ENCODE results near the gene ESYT1.

The ESYT1 gene

GRCh38 chr12:56155256-56155845 is 27.3 kb downstream of the ESYT1 start:
- TF ChIP-seq, protein P1, sequence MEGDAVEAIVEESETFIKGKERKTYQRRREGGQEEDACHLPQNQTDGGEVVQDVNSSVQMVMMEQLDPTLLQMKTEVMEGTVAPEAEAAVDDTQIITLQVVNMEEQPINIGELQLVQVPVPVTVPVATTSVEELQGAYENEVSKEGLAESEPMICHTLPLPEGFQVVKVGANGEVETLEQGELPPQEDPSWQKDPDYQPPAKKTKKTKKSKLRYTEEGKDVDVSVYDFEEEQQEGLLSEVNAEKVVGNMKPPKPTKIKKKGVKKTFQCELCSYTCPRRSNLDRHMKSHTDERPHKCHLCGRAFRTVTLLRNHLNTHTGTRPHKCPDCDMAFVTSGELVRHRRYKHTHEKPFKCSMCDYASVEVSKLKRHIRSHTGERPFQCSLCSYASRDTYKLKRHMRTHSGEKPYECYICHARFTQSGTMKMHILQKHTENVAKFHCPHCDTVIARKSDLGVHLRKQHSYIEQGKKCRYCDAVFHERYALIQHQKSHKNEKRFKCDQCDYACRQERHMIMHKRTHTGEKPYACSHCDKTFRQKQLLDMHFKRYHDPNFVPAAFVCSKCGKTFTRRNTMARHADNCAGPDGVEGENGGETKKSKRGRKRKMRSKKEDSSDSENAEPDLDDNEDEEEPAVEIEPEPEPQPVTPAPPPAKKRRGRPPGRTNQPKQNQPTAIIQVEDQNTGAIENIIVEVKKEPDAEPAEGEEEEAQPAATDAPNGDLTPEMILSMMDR (IDR thresholded peaks at IDR 0.05; ENCODE audit: borderline replicate concordance, insufficient read depth, low read depth, low read length): no peak
- no peak overlapping the region for H3K4me3 ChIP-seq (ENCODE audit: low read depth, low read length)

- H3K4me3 ChIP-seq (ENCODE audit: low read depth, low read length): peak overlapping the region; percentile 54
Observed at GRCh38 chr12:56156464-56157200, 28.6 kb downstream of the ESYT1 start.

GRCh38 chr12:56157201-56158028 is 29.3 kb downstream of the ESYT1 start:
- peak overlapping the region; percentile 54 for H3K4me3 ChIP-seq (ENCODE audit: low read depth, low read length)
- TF ChIP-seq, protein P1 (IDR thresholded peaks at IDR 0.05; ENCODE audit: borderline replicate concordance, insufficient read depth, low read depth, low read length): peak; percentile 70

DNA sequence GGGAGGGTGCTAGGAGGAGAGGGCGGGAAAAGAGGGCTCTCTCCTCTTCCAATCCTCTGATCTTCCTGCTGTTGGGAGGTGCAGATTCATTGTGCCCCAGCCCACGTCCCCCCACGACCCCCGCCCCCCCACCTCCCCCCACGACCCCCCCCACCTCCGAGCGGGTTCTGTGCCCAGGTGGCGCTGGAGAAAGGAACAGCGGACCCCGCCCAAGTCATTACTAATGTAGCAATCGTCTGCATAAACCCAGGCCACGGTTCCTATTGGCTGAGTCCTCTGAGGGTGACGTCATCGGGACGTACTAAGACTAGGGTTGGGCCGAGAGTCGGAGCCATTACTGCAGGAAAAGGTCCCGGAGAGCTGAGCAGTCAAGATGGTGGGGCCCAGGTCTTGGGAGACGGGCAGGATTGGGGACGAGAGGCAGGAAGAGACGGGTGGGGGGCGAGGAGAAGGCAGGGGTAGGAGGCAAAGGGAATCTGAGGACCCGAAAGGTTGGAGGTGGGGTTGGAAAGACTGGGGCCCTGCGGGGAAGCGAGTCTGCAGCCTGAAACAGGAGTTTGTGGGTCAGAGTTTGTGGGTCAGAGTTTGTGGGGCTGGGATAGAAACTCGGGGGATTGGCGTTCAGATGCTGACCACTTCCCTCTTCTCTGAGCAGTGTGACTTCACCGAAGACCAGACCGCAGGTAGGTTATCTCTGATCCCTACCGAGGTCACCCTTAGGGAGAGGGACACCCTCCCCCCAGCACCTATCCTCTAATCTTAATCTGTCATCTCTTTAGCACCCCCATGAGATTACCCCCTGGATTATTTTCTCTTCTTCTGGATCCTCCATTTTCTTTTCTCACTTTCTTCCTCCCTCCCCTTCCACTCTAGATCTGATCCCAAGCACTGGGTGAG is 30.2 kb downstream of the ESYT1 start, which contains the start of gene MYL6:
Gene MYL6, plus strand, starts transcription at position 331 of the 897 bp plus-strand sequence. Its CDS starts 43 bp downstream, at position 374.
- peak within 1 kb of the TSS; percentile 78 for H3K4me3 ChIP-seq (ENCODE audit: low read depth, low read length)
- TF ChIP-seq, protein P1 (IDR thresholded peaks at IDR 0.05; ENCODE audit: borderline replicate concordance, insufficient read depth, low read depth, low read length): no peak

DNA sequence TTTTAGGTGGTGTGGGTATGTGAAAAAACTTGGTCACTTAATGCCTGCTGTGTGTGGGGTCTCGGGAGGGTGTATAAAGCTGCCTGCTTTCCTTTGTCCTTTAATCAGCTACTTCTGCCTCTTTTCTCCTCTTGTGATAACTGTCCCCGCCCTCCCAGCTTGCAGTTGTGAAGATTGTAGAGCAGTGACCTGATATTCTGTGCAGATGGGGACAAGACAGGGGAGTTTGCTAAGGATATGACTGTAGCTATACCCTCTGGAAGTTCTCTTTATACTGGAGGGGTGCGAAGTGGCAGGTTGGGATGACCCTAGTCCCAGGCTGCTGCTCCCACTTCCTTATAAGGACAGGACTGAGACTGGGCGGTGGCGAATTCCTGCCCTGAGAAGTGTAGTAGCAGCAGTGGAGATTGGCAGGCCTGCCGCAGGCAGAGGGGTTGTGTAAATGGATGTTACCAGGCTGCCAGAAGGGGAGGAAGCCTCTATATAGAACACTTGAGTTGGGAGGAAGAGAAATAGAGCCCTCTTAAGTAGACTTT is 30.9 kb downstream of the ESYT1 start:
- peak overlapping the region; percentile 78 for H3K4me3 ChIP-seq (ENCODE audit: low read depth, low read length)
- TF ChIP-seq, protein P1 (IDR thresholded peaks at IDR 0.05; ENCODE audit: borderline replicate concordance, insufficient read depth, low read depth, low read length): no peak

DNA sequence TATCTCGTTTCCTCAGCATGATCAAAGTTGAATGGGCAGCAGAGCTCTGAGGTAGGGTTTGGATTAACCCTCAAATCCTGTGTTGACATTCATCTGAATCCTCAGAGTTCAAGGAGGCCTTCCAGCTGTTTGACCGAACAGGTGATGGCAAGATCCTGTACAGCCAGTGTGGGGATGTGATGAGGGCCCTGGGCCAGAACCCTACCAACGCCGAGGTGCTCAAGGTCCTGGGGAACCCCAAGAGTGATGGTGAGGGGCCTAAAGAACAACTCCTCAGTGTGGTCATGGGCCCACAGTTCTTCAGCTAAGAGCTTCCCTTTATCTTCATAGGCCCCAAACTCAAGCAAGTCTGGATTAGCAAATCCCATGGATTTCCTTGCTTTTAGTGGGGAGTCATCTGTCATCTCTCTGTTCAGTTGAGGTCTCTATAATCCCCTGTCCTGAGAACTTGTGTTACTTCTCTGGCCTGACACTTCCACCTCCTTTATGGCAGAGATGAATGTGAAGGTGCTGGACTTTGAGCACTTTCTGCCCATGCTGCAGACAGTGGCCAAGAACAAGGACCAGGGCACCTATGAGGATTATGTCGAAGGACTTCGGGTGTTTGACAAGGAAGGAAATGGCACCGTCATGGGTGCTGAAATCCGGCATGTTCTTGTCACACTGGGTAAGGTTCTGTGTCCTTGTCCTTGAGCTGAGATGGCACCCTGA is 31.6 kb downstream of the ESYT1 start:
- peak overlapping the region; percentile 78 for H3K4me3 ChIP-seq (ENCODE audit: low read depth, low read length)
- TF ChIP-seq, protein P1 (IDR thresholded peaks at IDR 0.05; ENCODE audit: borderline replicate concordance, insufficient read depth, low read depth, low read length): no peak
